Panc1 (cell line): ENCODE results near the gene CEP83.

Experiments used
- SIN3A ChIP-seq: IDR thresholded peaks from 2 replicates; pipeline ENCODE4 v1.6.1; 2012; ENCODE audit warnings: low read depth, mild to moderate bottlenecking, low read length, moderate library complexity, borderline replicate concordance; ENCODE audit not compliant: insufficient read depth
- TF ChIP-seq, protein P1 (sequence below): fragments of 450-650 bp; IDR thresholded peaks from 2 replicates; pipeline ENCODE4 v1.5.1; 2017; ENCODE audit warnings: mild to moderate bottlenecking

DNA sequence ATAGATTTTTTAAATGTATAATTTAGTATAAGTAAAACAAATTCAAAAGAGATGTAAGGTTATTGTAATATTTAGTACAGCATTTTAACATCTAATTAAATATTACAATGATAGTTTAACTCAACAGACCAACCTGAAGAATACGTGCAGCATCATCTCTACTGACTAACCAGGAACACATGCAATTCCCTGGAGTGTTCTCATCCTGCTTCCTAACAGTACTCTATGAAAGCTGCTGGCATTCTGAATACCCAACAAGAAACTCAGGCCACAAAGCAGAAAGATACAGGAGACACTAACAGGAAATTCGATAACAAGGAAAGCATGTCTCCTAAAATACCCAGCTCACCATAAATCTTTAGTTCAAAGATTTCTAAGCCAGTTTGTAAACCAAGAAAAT, 58.3 kb downstream of the CEP83 start:
- TF ChIP-seq SIN3A: no peak
- TF ChIP-seq, protein P1, sequence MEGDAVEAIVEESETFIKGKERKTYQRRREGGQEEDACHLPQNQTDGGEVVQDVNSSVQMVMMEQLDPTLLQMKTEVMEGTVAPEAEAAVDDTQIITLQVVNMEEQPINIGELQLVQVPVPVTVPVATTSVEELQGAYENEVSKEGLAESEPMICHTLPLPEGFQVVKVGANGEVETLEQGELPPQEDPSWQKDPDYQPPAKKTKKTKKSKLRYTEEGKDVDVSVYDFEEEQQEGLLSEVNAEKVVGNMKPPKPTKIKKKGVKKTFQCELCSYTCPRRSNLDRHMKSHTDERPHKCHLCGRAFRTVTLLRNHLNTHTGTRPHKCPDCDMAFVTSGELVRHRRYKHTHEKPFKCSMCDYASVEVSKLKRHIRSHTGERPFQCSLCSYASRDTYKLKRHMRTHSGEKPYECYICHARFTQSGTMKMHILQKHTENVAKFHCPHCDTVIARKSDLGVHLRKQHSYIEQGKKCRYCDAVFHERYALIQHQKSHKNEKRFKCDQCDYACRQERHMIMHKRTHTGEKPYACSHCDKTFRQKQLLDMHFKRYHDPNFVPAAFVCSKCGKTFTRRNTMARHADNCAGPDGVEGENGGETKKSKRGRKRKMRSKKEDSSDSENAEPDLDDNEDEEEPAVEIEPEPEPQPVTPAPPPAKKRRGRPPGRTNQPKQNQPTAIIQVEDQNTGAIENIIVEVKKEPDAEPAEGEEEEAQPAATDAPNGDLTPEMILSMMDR: no peak
